HepG2 (cell line): ENCODE results near the gene RAPH1. TPM values are rescaled to one million over a fixed set of nuclear protein-coding genes. Genes with fewer than 3 reads are reported as not detected.

Experiments used
- ATAC-seq: fragments of 200-7000 bp; cut with Tn5 transposase; 3 replicates; pipeline ENCODE4 v1.9.1; 2020; ENCODE audit warnings: mild to moderate bottlenecking, moderate library complexity
- BruUV-seq: library from RNA; stranded (reverse); fragments of 400-500 nt; replicated peaks from 2 replicates; lab custom pipeline; 2021; lab: Mats Ljungman, UMichigan
- CTCF ChIA-PET: fragments of 300-600 bp; formaldehyde crosslinking; extraction: SDS; loops from one replicate; lab custom pipeline; 2021; ENCODE audit warnings: low total read pairs, inconsistent platforms, low intra/inter-chr PET ratio; lab: Yijun Ruan, JAX
- POLR2A ChIA-PET: fragments of 350-600 bp; sonication (Branson Sonifier 250); formaldehyde crosslinking; loops from one replicate; lab custom pipeline; 2020; ENCODE audit warnings: antibody characterized with exemption, inconsistent platforms; lab: Yijun Ruan, JAX
- DNase-seq: peaks from one replicate; pipeline ENCODE4 v3.0.0-alpha.2; 2015; ENCODE audit warnings: low spot score
- FAIRE-seq: peaks from 3 replicates; lab custom pipeline; 2011; peaks lifted over from hg19 to GRCh38; lab: Jason Lieb, UNC
- H2AFZ ChIP-seq: one replicate; pipeline ENCODE4 v1.6.1; 2011; ENCODE audit warnings: low read length, inconsistent platforms
- H3K27ac ChIP-seq: fragments of 300-600 bp; 3 replicates; pipeline ENCODE4 v1.8.0; 2011; ENCODE audit warnings: mixed run types, mild to moderate bottlenecking, mixed read lengths, low read length, inconsistent platforms; ENCODE audit not compliant: insufficient read depth; ENCODE audit errors: extremely low read length
- H3K27me3 ChIP-seq, 2 experiments: fragments of 200-600 bp in 1 of 2; 2 replicates in 1 of 2; 3 replicates in 1 of 2; pipeline versions ENCODE4 v1.6.0 to v1.8.0; 2011; ENCODE audit warnings: low read length in 2 of 2, mild to moderate bottlenecking in 2 of 2, moderate library complexity in 2 of 2, inconsistent platforms in 1 of 2; ENCODE audit not compliant: insufficient read depth in 2 of 2, control insufficient read depth in 1 of 2
- H3K36me3 ChIP-seq, 2 experiments: fragments of 200-600 bp in 1 of 2; replicated peaks in 1 of 2; 2 replicates in 1 of 2; 3 replicates in 1 of 2; pipeline versions ENCODE4 v1.5.1 to v1.8.0; 2011; ENCODE audit warnings: low read length in 2 of 2, inconsistent platforms in 1 of 2; ENCODE audit not compliant: insufficient read depth in 2 of 2, control insufficient read depth in 1 of 2
- H3K4me1 ChIP-seq: 2 replicates; pipeline ENCODE4 v1.5.1; 2012; ENCODE audit warnings: low read length, inconsistent platforms; ENCODE audit not compliant: insufficient read depth
- H3K4me2 ChIP-seq: 2 replicates; pipeline ENCODE4 v1.6.0; 2011; ENCODE audit warnings: low read depth, low read length, inconsistent platforms
- H3K4me3 ChIP-seq, 3 experiments: fragments of 200-600 bp in 1 of 3; sonication (generic), shearing (Covaris generic) in 1 of 3; replicated peaks in 1 of 3; 2 replicates each; pipeline ENCODE4 v1.5.1; 2011 to 2016; ENCODE audit warnings: low read length in 3 of 3, inconsistent platforms in 2 of 3, low read depth in 2 of 3, mild to moderate bottlenecking in 2 of 3, control low read depth in 1 of 3, mixed read lengths in 1 of 3; ENCODE audit not compliant: insufficient read depth in 1 of 3
- H3K79me2 ChIP-seq: one replicate; pipeline ENCODE4 v1.6.1; 2011; ENCODE audit warnings: low read length, inconsistent platforms; ENCODE audit not compliant: insufficient read depth
- H3K9ac ChIP-seq: 2 replicates; pipeline ENCODE4 v1.6.0; 2011; ENCODE audit warnings: mild to moderate bottlenecking, low read depth, low read length, inconsistent platforms; ENCODE audit not compliant: insufficient read depth
- H3K9me3 ChIP-seq: 2 replicates; pipeline ENCODE4 v1.5.1; 2012; ENCODE audit warnings: mild to moderate bottlenecking, low read length
- H4K20me1 ChIP-seq: 2 replicates; pipeline ENCODE4 v1.6.0; 2011; ENCODE audit warnings: inconsistent platforms, mild to moderate bottlenecking, low read length, moderate library complexity; ENCODE audit not compliant: insufficient read depth
- ESRRA ChIP-seq: sonication (generic); formaldehyde crosslinking; IDR thresholded peaks from 2 replicates; pipeline ENCODE4 v1.5.1; 2020; ENCODE audit warnings: mild to moderate bottlenecking, low read depth, missing genetic modification reagents
- SNAPC2 ChIP-seq: sonication (generic); formaldehyde crosslinking; IDR thresholded peaks from 2 replicates; pipeline ENCODE4 v1.8.1; 2022; ENCODE audit warnings: mild to moderate bottlenecking, missing genetic modification reagents
- SRSF9 ChIP-seq: fragments of 200-400 bp; formaldehyde crosslinking; IDR thresholded peaks from 2 replicates; pipeline ENCODE4 v1.6.1; 2018; ENCODE audit warnings: borderline replicate concordance, mild to moderate bottlenecking, low read depth, low read length; ENCODE audit not compliant: insufficient read depth, poor library complexity, severe bottlenecking
- TEAD3 ChIP-seq: optimal IDR thresholded peaks from 2 replicates; pipeline ENCODE3; 2016; ENCODE audit warnings: borderline replicate concordance
- ZKSCAN8 ChIP-seq: IDR thresholded peaks from 2 replicates; pipeline ENCODE4 v1.6.1; 2016; ENCODE audit warnings: borderline replicate concordance, missing genetic modification reagents, missing compliant biosample characterization
- ZNF446 ChIP-seq: sonication (generic); formaldehyde crosslinking; IDR thresholded peaks from 2 replicates; pipeline ENCODE4 v1.5.0; 2020; ENCODE audit warnings: mild to moderate bottlenecking, missing genetic modification reagents
- ZNF629 ChIP-seq: sonication (generic); formaldehyde crosslinking; conservative IDR thresholded peaks from 2 replicates; pipeline ENCODE4 v1.5.0; 2020; ENCODE audit warnings: missing genetic modification reagents
- ZNF850 ChIP-seq: sonication (generic); formaldehyde crosslinking; conservative IDR thresholded peaks from 2 replicates; pipeline ENCODE4 v1.9.0; 2021; ENCODE audit warnings: mild to moderate bottlenecking, missing genetic modification reagents
- WGBS: methylation state at CpG from one replicate; pipeline ENCODE4 v1.1.6; 2017; ENCODE audit warnings: low lambda C conversion rate; 5-methylcytosine and 5-hydroxymethylcytosine counted together
- in situ Hi-C: cut with HindIII; loops from 2 replicates; pipeline ENCODE4 v1.10.0; 2017; ENCODE audit warnings: low pct_unique_long_range_greater_than_20kb; ENCODE audit not compliant: extremely low pct_ligation_motif_present
- intact Hi-C: fragments of 100-400 bp; cut with micrococcal nuclease; formaldehyde crosslinking; loops from one replicate; pipeline ENCODE4 v1.10.0; 2022; ENCODE audit not compliant: unreplicated experiment
- polyA plus RNA-seq, 8 experiments: library from polyadenylated mRNA; depleted of rRNA in 3 of 8; stranded (reverse) in 7 of 8; unstranded in 1 of 8; fragments of >200 nt; fragmentation: Illumina TruSeq in 4 of 8; extraction: Trizol in 4 of 8; gene quantifications; 2 replicates each; pipeline versions ENCODE4 v1.2.1 to v1.2.3, GENCODE V29; 2011 to 2016; ENCODE audit warnings: low read depth in 4 of 8, missing spikeins in 1 of 8, mixed read lengths in 1 of 8; ENCODE audit not compliant: insufficient read depth in 1 of 8
- total RNA-seq, 5 experiments: library from RNA; depleted of rRNA; stranded (reverse); fragments of >200 nt; fragmentation: Illumina TruSeq; extraction: Trizol; gene quantifications; 2 replicates each; pipeline ENCODE4 v1.2.3, GENCODE V29; 2016; ENCODE audit warnings: low read depth in 1 of 5
- TF ChIP-seq, protein P1 (sequence below): sonication (generic); formaldehyde crosslinking; IDR thresholded peaks from 2 replicates; pipeline ENCODE4 v1.5.0; 2020; ENCODE audit warnings: mild to moderate bottlenecking, missing genetic modification reagents
- TF ChIP-seq, protein P2 (sequence below): IDR thresholded peaks from 2 replicates; pipeline ENCODE4 v1.6.1; 2016
- TF ChIP-seq, protein P3 (sequence below): sonication (generic); formaldehyde crosslinking; IDR thresholded peaks from 2 replicates; pipeline ENCODE4 v1.8.1; 2022; ENCODE audit warnings: low read depth, mild to moderate bottlenecking, missing genetic modification reagents

The RAPH1 gene
- total and polyA plus RNA-seq, 2 of the 13 experiments (the other 11 are each of a cell fraction or from before 2014, with no cell fraction given), result 5.3 to 6.7 TPM

DNA sequence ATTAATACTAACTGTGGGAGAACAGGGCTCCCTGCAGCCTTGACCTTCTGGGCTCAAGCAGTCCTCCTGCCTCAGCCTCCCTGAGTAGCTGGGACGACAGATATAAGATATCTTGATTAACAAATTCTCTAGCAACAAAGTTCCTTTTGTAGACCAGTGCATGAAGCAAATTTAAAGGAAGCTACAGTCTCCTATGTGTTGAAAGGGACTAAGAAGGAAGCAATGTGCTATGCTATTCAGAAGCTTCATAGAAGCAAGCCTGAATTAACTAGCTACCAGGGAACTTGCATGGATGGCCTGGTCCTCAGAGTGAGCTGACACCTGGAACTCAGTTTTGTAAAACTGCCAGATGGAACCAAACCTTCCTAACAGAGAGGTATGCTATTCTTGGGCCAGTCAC lies 33.2 kb downstream of the RAPH1 start:
- POLR2A ChIA-PET, result no interaction called here
- H3K4me2 ChIP-seq, result no peak overlapping the region
- peaks cover 10% of the 10 kb centered on the region for H3K79me2 ChIP-seq
- no peak for DNase-seq
- no peak overlapping the region for H3K27ac ChIP-seq
- TF ChIP-seq, protein P1, sequence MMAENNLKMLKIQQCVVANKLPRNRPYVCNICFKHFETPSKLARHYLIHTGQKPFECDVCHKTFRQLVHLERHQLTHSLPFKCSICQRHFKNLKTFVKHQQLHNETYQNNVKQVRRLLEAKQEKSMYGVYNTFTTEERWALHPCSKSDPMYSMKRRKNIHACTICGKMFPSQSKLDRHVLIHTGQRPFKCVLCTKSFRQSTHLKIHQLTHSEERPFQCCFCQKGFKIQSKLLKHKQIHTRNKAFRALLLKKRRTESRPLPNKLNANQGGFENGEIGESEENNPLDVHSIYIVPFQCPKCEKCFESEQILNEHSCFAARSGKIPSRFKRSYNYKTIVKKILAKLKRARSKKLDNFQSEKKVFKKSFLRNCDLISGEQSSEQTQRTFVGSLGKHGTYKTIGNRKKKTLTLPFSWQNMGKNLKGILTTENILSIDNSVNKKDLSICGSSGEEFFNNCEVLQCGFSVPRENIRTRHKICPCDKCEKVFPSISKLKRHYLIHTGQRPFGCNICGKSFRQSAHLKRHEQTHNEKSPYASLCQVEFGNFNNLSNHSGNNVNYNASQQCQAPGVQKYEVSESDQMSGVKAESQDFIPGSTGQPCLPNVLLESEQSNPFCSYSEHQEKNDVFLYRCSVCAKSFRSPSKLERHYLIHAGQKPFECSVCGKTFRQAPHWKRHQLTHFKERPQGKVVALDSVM (CRISPR knock-in tag), result no peak; the same call in 1 of the 2 replicates
- TF ChIP-seq ZNF446 (CRISPR knock-in tag) (no peak), ESRRA (no peak), ZNF850 (no peak)
- TF ChIP-seq, protein P2, sequence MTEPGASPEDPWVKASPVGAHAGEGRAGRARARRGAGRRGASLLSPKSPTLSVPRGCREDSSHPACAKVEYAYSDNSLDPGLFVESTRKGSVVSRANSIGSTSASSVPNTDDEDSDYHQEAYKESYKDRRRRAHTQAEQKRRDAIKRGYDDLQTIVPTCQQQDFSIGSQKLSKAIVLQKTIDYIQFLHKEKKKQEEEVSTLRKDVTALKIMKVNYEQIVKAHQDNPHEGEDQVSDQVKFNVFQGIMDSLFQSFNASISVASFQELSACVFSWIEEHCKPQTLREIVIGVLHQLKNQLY, result no peak
- TF ChIP-seq, all 625 proteins: peak for 0
- no peak overlapping the region for H2AFZ ChIP-seq
- H3K4me1 ChIP-seq, result peaks cover 7% of the 10 kb centered on the region; the same call in 1 of the 2 replicates
- H3K36me3 ChIP-seq, result no peaks in the 10 kb centered on the region
- no peaks in the 10 kb centered on the region for H4K20me1 ChIP-seq
- no TSS peak for BruUV-seq
- peaks cover 6% of the 10 kb centered on the region; the same call in 1 of the 2 replicates for H3K9me3 ChIP-seq
- no peak overlapping the region for H3K4me3 ChIP-seq
- 93% methylated on average over 1 of the region's 1 CpG for WGBS
- FAIRE-seq (no peak), ATAC-seq (no peak)
- intact Hi-C loops, result no loop called here
- no peak overlapping the region for H3K9ac ChIP-seq
- in situ Hi-C loops, result no loop called here
- CTCF ChIA-PET, result no interaction called here
- H3K27me3 ChIP-seq, result no peaks in the 10 kb centered on the region

DNA sequence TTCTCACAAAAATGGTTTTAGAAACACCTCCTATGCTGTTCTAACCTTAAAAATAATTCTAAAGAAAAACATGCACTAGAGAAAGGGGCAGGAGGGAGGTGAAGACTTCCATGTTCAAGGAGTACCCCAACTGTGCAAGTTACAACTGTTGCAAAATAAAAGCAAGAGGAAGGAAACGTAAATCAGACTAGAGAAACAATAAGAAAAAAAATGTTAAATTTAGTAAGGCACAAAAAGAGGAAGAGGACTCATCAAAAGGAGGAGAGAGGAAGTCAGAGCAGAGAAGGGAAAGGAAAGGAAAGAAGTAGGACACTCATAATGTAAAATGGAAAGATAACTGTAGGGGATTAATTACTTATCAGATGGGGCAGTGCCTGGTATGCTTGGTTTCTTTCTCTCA lies 34.1 kb downstream of the RAPH1 start:
- POLR2A ChIA-PET, result no interaction called here
- ATAC-seq (no peak), FAIRE-seq (no peak), DNase-seq (no peak)
- Histone ChIP-seq H3K79me2 (peaks cover 12% of the 10 kb centered on the region), H2AFZ (no peak overlapping the region), H3K36me3 (no peaks in the 10 kb centered on the region), H4K20me1 (no peaks in the 10 kb centered on the region), H3K27ac (no peak overlapping the region), H3K4me3 (no peak overlapping the region), H3K9ac (no peak overlapping the region), H3K4me1 (peaks cover 7% of the 10 kb centered on the region; the same call in 1 of the 2 replicates), H3K27me3 (no peaks in the 10 kb centered on the region), H3K9me3 (peaks cover 6% of the 10 kb centered on the region; the same call in 1 of the 2 replicates), H3K4me2 (no peak overlapping the region)
- WGBS, result 100% methylated on average over 1 of the region's 1 CpG
- CTCF ChIA-PET, result no interaction called here
- intact Hi-C loops (no loop called here), in situ Hi-C loops (no loop called here)
- BruUV-seq, result no TSS peak
- TF ChIP-seq, protein P3, sequence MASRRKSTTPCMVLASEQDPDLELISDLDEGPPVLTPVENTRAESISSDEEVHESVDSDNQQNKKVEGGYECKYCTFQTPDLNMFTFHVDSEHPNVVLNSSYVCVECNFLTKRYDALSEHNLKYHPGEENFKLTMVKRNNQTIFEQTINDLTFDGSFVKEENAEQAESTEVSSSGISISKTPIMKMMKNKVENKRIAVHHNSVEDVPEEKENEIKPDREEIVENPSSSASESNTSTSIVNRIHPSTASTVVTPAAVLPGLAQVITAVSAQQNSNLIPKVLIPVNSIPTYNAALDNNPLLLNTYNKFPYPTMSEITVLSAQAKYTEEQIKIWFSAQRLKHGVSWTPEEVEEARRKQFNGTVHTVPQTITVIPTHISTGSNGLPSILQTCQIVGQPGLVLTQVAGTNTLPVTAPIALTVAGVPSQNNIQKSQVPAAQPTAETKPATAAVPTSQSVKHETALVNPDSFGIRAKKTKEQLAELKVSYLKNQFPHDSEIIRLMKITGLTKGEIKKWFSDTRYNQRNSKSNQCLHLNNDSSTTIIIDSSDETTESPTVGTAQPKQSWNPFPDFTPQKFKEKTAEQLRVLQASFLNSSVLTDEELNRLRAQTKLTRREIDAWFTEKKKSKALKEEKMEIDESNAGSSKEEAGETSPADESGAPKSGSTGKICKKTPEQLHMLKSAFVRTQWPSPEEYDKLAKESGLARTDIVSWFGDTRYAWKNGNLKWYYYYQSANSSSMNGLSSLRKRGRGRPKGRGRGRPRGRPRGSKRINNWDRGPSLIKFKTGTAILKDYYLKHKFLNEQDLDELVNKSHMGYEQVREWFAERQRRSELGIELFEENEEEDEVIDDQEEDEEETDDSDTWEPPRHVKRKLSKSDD (CRISPR knock-in tag), result no peak
- TF ChIP-seq SNAPC2 (CRISPR knock-in tag), result no peak
- no peak for TF ChIP-seq TEAD3 (CRISPR knock-in tag)
- TF ChIP-seq ZKSCAN8 (CRISPR knock-in tag), result no peak
- TF ChIP-seq ZNF629 (CRISPR knock-in tag), result no peak
- TF ChIP-seq SRSF9, result no peak
